H9 (cell line): Measurements from ENCODE around the gene ZSWIM2. TPM values are rescaled to one million over a fixed set of nuclear protein-coding genes. Genes with fewer than 3 reads are reported as not detected.

ENCODE experiments used
- DNase-seq: peaks from one replicate; pipeline ENCODE4 v3.0.0-alpha.2; 2017
- H2AFZ ChIP-seq: one replicate; pipeline ENCODE4 v1.6.1; 2013; ENCODE audit warnings: mild to moderate bottlenecking, low read length, control low read depth, moderate library complexity
- H2AK5ac ChIP-seq: 2 replicates; pipeline ENCODE4 v1.6.1; 2013; ENCODE audit warnings: low read length, control low read depth, mixed read lengths; ENCODE audit not compliant: insufficient read length
- H2BK120ac ChIP-seq: one replicate; pipeline ENCODE4 v1.6.1; 2013; ENCODE audit warnings: low read depth, mild to moderate bottlenecking, low read length, control low read depth, inconsistent platforms; ENCODE audit not compliant: poor library complexity, severe bottlenecking
- H2BK12ac ChIP-seq: 2 replicates; pipeline ENCODE4 v1.6.1; 2013; ENCODE audit warnings: low read length, control low read depth, mixed read lengths, low read depth; ENCODE audit not compliant: insufficient read length
- H2BK15ac ChIP-seq: 2 replicates; pipeline ENCODE4 v1.6.1; 2013; ENCODE audit warnings: low read depth, low read length, control low read depth
- H2BK20ac ChIP-seq: one replicate; pipeline ENCODE4 v1.6.1; 2013; ENCODE audit warnings: low read depth, mild to moderate bottlenecking, low read length, control low read depth, inconsistent platforms; ENCODE audit not compliant: poor library complexity, severe bottlenecking
- H2BK5ac ChIP-seq: 2 replicates; pipeline ENCODE4 v1.6.1; 2013; ENCODE audit warnings: low read length, control low read depth, mixed read lengths; ENCODE audit not compliant: insufficient read length
- H3K14ac ChIP-seq: 2 replicates; pipeline ENCODE4 v1.6.1; 2013; ENCODE audit warnings: low read length, control low read depth; ENCODE audit not compliant: insufficient read depth
- H3K18ac ChIP-seq: 2 replicates; pipeline ENCODE4 v1.6.1; 2013; ENCODE audit warnings: low read depth, mild to moderate bottlenecking, mixed read lengths, low read length, control low read depth; ENCODE audit not compliant: insufficient read length
- H3K23ac ChIP-seq: 2 replicates; pipeline ENCODE4 v1.6.1; 2013; ENCODE audit warnings: low read length, control low read depth, mixed read lengths, low read depth; ENCODE audit not compliant: insufficient read length
- H3K23me2 ChIP-seq: 2 replicates; pipeline ENCODE4 v1.6.1; 2013; ENCODE audit warnings: low read depth, mild to moderate bottlenecking, mixed read lengths, low read length, control low read depth; ENCODE audit not compliant: insufficient read length, poor library complexity, severe bottlenecking
- H3K27ac ChIP-seq: 2 replicates; pipeline ENCODE4 v1.5.1; 2013; ENCODE audit warnings: low read length, control low read depth, mixed read lengths, low read depth; ENCODE audit not compliant: insufficient read length
- H3K27me3 ChIP-seq: 2 replicates; pipeline ENCODE4 v1.6.1; 2013; ENCODE audit warnings: low read length, control low read depth, inconsistent platforms; ENCODE audit not compliant: insufficient read depth
- H3K4ac ChIP-seq: 2 replicates; pipeline ENCODE4 v1.6.1; 2013; ENCODE audit warnings: low read depth, mild to moderate bottlenecking, control low read depth, inconsistent platforms, low read length, moderate library complexity
- H3K4me1 ChIP-seq: 2 replicates; pipeline ENCODE4 v1.6.1; 2013; ENCODE audit warnings: low read length, control low read depth, inconsistent platforms; ENCODE audit not compliant: insufficient read depth
- H3K4me2 ChIP-seq: 2 replicates; pipeline ENCODE4 v1.6.1; 2013; ENCODE audit warnings: low read length, control low read depth, mixed read lengths; ENCODE audit not compliant: insufficient read length, insufficient read depth
- H3K56ac ChIP-seq: 2 replicates; pipeline ENCODE4 v1.6.1; 2013; ENCODE audit warnings: low read depth, mild to moderate bottlenecking, mixed read lengths, low read length, control low read depth; ENCODE audit not compliant: insufficient read length
- H3K79me1 ChIP-seq: 2 replicates; pipeline ENCODE4 v1.6.1; 2013; ENCODE audit warnings: low read depth, mild to moderate bottlenecking, moderate library complexity, low read length, control low read depth, inconsistent platforms; ENCODE audit not compliant: insufficient read depth, poor library complexity, severe bottlenecking
- H3K79me2 ChIP-seq: 2 replicates; pipeline ENCODE4 v1.6.1; 2013; ENCODE audit warnings: low read length, control low read depth, inconsistent platforms; ENCODE audit not compliant: insufficient read depth
- H3K9ac ChIP-seq: 2 replicates; pipeline ENCODE4 v1.6.1; 2013; ENCODE audit warnings: low read length, control low read depth, mixed read lengths; ENCODE audit not compliant: insufficient read length; ENCODE audit errors: extremely low read depth
- H3K9me3 ChIP-seq: one replicate; pipeline ENCODE4 v1.6.1; 2013; ENCODE audit warnings: low read depth, low read length, inconsistent platforms; ENCODE audit not compliant: control insufficient read depth
- H3T11ph ChIP-seq: one replicate; pipeline ENCODE4 v1.6.1; 2013; ENCODE audit warnings: mild to moderate bottlenecking, low read length, control low read depth, inconsistent platforms
- H4K20me1 ChIP-seq: one replicate; pipeline ENCODE4 v1.6.1; 2013; ENCODE audit not compliant: control insufficient read depth, insufficient read length, insufficient read depth
- H4K5ac ChIP-seq: 2 replicates; pipeline ENCODE4 v1.6.1; 2013; ENCODE audit warnings: low read depth, mild to moderate bottlenecking, mixed read lengths, low read length, control low read depth; ENCODE audit not compliant: insufficient read length
- H4K8ac ChIP-seq: replicated peaks from 2 replicates; pipeline ENCODE4 v1.6.1; 2013; ENCODE audit warnings: low read length, control low read depth, mixed read lengths, low read depth; ENCODE audit not compliant: insufficient read length
- H4K91ac ChIP-seq: 2 replicates; pipeline ENCODE4 v1.6.1; 2013; ENCODE audit warnings: low read depth, mild to moderate bottlenecking, moderate library complexity, mixed read lengths, low read length, control low read depth; ENCODE audit not compliant: insufficient read length
- H3K27ac Mint-ChIP-seq, 3 experiments: 2 replicates in 2 of 3; 3 replicates in 1 of 3; pipeline ENCODE4 v1.8.0; 2020 to 2021; ENCODE audit warnings: mixed read lengths in 3 of 3, mild to moderate bottlenecking in 1 of 3, moderate library complexity in 1 of 3
- H3K27me3 Mint-ChIP-seq: 2 replicates; pipeline ENCODE4 v1.8.0; 2021; ENCODE audit warnings: low read depth, mild to moderate bottlenecking, moderate library complexity, mixed read lengths
- H3K36me3 Mint-ChIP-seq, 3 experiments: 2 replicates in 2 of 3; 3 replicates in 1 of 3; pipeline ENCODE4 v1.8.0; 2020 to 2021; ENCODE audit warnings: low read depth in 3 of 3, mixed read lengths in 3 of 3; ENCODE audit not compliant: insufficient read depth in 1 of 3
- H3K4me1 Mint-ChIP-seq, 2 experiments: 2 replicates each; pipeline ENCODE4 v1.8.0; 2020; ENCODE audit warnings: mixed read lengths in 2 of 2
- H3K4me3 Mint-ChIP-seq, 2 experiments: 2 replicates in 1 of 2; 3 replicates in 1 of 2; pipeline ENCODE4 v1.8.0; 2020 to 2021; ENCODE audit warnings: mild to moderate bottlenecking in 2 of 2, mixed read lengths in 2 of 2, moderate library complexity in 1 of 2
- H3K9me3 Mint-ChIP-seq, 2 experiments: 2 replicates in 1 of 2; 3 replicates in 1 of 2; pipeline ENCODE4 v1.8.0; 2020; ENCODE audit warnings: mild to moderate bottlenecking in 2 of 2, mixed read lengths in 2 of 2, moderate library complexity in 1 of 2
- WGBS: extraction: QIAGEN DNeasy Blood & Tissue Kit; methylation state at CpG from one replicate; pipeline ENCODE4 v1.1.7; 2013; ENCODE audit warnings: missing lambda C conversion rate, low lambda C conversion rate, mixed read lengths; ENCODE audit not compliant: insufficient read length; ENCODE audit errors: extremely low coverage; 5-methylcytosine and 5-hydroxymethylcytosine counted together
- total RNA-seq: library from RNA; stranded (reverse); gene quantifications from 2 replicates; pipeline ENCODE4 v1.2.1, GENCODE V29; 2021
- TF ChIP-seq, protein P1 (sequence below): fragments of 200-600 bp; sonication (generic); conservative IDR thresholded peaks from 3 replicates; pipeline ENCODE4 v1.8.0; 2021; ENCODE audit warnings: antibody characterized with exemption, mild to moderate bottlenecking

Gene ZSWIM2
- total RNA-seq, 1 experiment from 2014 or later, result not detected

GRCh38 chr2:186889101-186889879 is 40.3 kb upstream of the ZSWIM2 start:
- no peak overlapping the region for H3K4ac ChIP-seq
- H2BK120ac ChIP-seq, result no peak overlapping the region
- H3K79me1 ChIP-seq, result no peaks in the 10 kb centered on the region
- H4K91ac ChIP-seq, result no peak overlapping the region
- no peak overlapping the region for H3K56ac ChIP-seq
- DNase-seq, result no peak
- no peak overlapping the region for H3K9ac ChIP-seq
- no peaks in the 10 kb centered on the region for H3K4me1 ChIP-seq
- H3K4me2 ChIP-seq, result no peak overlapping the region
- H2BK5ac ChIP-seq, result no peak overlapping the region
- H2BK12ac ChIP-seq, result no peak overlapping the region
- Mint-ChIP-seq H3K4me1 (peaks cover 0 to 4% of the 10 kb centered on the region in 2 experiments; a peak in 1 of 4 replicates), H3K27ac (no peak overlapping the region; a peak in 1 of 7 replicates), H3K36me3 (no peaks in the 10 kb centered on the region), H3K27me3 (no peaks in the 10 kb centered on the region), H3K4me3 (no peak overlapping the region), H3K9me3 (no peaks in the 10 kb centered on the region)
- H2BK15ac ChIP-seq, result no peak overlapping the region
- no peak overlapping the region for H4K8ac ChIP-seq
- no CpG with 5 or more reads among the region's 7 CpGs for WGBS
- no peak overlapping the region for H4K5ac ChIP-seq
- H3K9me3 ChIP-seq, result no peaks in the 10 kb centered on the region
- no peak overlapping the region for H2AK5ac ChIP-seq
- no peak overlapping the region for H3T11ph ChIP-seq
- no peak overlapping the region for H2BK20ac ChIP-seq
- no peaks in the 10 kb centered on the region for H3K79me2 ChIP-seq
- H3K23ac ChIP-seq, result no peak overlapping the region
- no peak overlapping the region for H3K14ac ChIP-seq
- no peaks in the 10 kb centered on the region for H3K23me2 ChIP-seq
- TF ChIP-seq, protein P1, sequence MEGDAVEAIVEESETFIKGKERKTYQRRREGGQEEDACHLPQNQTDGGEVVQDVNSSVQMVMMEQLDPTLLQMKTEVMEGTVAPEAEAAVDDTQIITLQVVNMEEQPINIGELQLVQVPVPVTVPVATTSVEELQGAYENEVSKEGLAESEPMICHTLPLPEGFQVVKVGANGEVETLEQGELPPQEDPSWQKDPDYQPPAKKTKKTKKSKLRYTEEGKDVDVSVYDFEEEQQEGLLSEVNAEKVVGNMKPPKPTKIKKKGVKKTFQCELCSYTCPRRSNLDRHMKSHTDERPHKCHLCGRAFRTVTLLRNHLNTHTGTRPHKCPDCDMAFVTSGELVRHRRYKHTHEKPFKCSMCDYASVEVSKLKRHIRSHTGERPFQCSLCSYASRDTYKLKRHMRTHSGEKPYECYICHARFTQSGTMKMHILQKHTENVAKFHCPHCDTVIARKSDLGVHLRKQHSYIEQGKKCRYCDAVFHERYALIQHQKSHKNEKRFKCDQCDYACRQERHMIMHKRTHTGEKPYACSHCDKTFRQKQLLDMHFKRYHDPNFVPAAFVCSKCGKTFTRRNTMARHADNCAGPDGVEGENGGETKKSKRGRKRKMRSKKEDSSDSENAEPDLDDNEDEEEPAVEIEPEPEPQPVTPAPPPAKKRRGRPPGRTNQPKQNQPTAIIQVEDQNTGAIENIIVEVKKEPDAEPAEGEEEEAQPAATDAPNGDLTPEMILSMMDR, result no peak
- no peaks in the 10 kb centered on the region for H4K20me1 ChIP-seq
- H3K27me3 ChIP-seq, result no peaks in the 10 kb centered on the region
- no peak overlapping the region for H3K18ac ChIP-seq
- no peak overlapping the region for H2AFZ ChIP-seq
- H3K27ac ChIP-seq, result no peak overlapping the region
